ENCODE data around the gene LIAS. TPM values are rescaled to one million over a fixed set of nuclear protein-coding genes. Genes with fewer than 3 reads are reported as not detected.
"Not testable (repeated sequence)": the region's sequence is repeated elsewhere in the genome, so short reads cannot be mapped to it uniquely, and the experiment has no call there.

Gene LIAS
- polyA plus RNA-seq, 4 donors, result 18.3 to 33.6 (median 25.1) TPM

DNA sequence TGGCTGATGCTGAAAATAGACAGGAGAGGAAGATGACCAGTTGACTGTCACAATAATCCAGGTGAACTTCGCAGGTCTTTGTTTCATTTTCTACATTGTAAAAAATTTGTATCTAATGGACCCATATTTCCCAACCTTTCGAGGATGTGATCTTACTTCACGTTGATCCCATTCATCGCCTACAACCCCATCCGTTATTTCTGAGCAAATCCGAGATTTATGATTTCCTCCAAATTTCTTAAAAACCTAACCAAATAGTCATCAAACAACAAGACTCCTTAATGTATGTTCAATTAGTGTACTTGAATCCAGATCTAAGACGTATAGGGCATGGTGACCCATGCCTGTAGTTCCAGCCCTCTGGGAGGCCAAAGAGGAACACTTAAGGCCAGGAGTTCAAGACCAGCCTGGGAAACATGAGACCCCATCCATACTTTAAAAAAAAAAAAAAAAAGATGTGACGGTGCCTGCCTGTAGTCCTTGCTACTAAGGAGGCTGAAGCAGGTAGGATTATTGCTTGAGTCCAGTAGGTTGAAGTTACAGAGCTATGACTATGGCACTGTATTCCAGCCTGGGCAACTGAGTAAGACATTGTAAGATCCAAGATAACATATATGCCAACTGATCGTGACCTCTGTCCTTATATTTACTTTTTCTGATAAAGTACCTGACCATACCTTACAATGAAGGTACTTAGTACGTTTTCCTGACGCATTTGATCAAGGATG, 5.8 kb upstream of the LIAS start:
- DNase-seq (ENCODE audit: low read depth in 4 of 4, low spot score in 3 of 4), result no peak

DNA sequence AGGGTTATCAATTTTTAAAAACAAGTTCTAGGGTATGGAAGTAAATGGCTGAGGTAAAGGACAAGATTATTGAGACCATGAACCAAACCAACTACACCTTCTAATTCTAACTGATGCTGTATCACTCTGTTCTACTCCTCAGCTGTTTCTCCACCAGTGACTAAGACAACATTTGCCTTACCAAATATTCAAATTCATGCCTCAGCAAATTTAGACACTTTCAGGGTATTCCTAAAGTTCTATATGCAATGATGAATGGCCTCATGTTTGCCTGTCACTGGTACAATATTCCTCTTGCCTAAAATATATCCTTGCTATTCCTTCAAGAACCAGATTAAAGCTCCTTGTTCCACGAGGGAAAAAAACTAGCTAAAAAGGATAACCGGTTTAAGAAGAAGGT, 5.1 kb upstream of the LIAS start:
- no peak for DNase-seq (ENCODE audit: low read depth in 4 of 4, low spot score in 3 of 4)

DNA sequence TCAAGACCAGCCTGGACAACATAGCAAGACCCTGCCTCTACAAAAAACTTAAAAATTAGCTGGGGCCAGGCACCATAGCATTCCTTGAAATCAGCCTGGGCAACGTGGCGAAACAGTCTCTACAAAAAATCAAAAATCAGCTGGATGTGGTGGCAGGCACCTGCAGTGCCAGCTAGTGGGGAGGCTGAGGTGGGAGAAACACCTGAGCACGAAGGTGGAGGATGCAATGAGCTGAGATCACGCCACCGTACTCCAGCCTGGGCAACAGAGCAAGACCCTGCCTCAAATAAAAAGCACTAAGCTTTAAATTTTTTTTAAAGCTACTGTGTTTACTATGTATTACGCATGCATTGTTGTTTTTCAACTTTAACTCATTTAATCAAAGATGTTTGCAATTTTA, 3.4 kb upstream of the LIAS start:
- DNase-seq (ENCODE audit: low read depth in 4 of 4, low spot score in 3 of 4), result no peak

DNA sequence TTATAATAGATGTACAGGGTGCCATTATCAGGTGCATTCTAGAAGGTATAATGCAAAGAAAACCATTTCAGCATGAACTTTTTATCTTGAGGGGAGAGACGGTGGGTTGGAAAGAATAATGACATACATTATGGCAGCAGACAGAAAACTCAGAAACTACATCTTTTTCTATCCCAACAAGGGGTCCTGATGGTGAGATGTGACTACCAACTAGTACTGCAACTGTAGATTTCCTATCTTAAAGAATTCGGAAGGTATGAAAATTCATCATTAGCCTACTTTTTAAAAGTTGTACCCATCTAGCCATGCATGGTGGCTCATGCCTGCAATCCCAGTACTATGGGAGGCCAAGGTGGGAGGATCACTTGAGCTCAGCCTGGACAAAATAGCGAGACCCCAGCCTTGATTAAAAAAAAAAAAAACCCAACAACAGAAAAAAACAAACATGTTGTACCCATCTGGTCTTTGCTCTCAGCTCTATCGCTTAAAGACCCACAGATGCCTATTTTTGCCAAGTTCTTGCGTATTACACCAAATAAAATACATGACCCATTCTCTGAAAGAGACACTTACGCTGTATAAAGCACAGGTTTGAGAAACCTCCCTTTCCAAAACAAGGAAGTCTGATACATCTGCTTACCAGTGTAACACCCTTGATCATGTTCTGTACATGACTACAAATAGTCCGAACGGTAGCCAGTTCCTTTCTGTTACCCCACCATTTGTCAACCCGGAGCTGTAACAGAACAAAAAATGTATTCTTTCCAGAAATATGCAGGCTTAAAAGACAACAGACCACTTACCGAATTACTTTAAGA, 1.7 kb upstream of the LIAS start:
- no peak for DNase-seq (ENCODE audit: low read depth in 4 of 4, low spot score in 3 of 4)

DNA sequence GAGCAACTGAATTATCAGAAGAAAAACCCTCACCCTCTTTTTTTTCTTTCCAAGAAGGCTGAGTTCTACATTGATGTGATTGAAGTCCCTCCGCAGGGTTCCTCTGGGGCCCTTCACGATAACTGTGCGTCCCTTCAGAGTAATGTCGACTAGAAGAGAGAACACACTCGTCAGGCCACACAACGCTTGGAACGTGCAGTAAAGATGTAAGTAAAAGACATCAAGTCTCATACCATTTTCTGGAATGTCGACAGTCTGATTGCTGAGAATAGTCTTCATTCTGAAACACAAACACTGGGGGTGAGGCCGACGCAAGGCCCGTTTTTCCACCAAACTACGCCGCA, 723 bp upstream of the LIAS start:
- DNase-seq (ENCODE audit: low read depth in 4 of 4, low spot score in 3 of 4), result not testable (repeated sequence)

DNA sequence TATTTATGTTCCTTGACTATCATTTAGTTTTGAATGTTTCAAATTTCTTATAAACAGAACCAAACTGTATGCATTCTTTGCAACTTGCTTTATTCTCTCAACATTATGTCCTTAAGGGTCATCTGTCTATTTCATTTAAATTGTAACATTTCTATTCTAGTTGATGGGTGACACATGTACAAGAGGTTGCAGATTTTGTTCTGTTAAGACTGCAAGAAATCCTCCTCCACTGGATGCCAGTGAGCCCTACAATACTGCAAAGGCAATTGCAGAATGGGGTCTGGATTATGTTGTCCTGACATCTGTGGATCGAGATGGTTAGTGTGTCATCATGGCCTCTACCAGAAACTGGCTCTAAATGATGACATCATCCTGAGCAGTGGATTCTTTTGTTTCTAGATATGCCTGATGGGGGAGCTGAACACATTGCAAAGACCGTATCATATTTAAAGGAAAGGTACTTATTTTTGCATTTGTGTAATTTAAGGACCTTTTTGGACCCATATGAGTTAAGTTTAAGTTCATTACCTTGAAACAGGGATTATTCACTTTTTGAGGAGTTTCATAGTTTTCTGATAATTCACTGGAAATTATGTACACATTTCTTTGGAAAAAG, 6.1 kb downstream of the LIAS start:
- no peak for DNase-seq (ENCODE audit: low read depth in 4 of 4, low spot score in 3 of 4)

DNA sequence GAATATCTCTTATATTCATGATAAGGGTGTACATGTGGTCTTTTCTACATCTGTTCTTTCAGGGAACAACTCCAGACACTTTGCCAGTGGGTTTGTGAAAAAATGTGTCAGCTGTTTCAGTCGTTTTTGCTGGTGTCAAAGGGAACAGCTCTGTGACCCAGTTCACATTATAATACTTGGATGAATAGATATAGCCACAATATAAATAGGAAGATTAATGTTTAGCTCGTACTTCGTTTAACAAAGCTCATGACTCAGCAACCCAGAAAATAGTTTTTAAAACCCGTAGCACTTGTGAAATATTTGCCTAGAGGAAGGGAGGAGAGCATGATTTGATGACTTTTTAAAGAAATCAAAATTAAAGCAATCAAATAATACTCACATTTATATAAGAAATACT, 7.9 kb downstream of the LIAS start:
- DNase-seq (ENCODE audit: low read depth in 4 of 4, low spot score in 3 of 4), result no peak

DNA sequence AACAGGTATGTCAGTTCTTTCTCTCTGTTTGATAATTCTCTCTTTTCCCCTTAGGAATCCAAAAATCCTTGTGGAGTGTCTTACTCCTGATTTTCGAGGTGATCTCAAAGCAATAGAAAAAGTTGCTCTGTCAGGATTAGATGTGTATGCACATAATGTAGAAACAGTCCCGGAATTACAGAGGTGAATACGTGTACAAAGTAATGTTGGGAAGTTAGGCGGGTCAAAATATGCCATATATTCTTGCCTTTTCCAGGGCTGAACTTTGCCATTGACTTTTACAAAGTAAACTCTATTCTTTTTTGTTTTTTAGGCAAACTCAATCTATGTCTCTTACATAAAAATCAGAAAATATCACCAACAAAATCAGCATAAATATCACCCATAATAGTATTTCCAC, 8.6 kb downstream of the LIAS start:
- no peak for DNase-seq (ENCODE audit: low read depth in 4 of 4, low spot score in 3 of 4)

DNA sequence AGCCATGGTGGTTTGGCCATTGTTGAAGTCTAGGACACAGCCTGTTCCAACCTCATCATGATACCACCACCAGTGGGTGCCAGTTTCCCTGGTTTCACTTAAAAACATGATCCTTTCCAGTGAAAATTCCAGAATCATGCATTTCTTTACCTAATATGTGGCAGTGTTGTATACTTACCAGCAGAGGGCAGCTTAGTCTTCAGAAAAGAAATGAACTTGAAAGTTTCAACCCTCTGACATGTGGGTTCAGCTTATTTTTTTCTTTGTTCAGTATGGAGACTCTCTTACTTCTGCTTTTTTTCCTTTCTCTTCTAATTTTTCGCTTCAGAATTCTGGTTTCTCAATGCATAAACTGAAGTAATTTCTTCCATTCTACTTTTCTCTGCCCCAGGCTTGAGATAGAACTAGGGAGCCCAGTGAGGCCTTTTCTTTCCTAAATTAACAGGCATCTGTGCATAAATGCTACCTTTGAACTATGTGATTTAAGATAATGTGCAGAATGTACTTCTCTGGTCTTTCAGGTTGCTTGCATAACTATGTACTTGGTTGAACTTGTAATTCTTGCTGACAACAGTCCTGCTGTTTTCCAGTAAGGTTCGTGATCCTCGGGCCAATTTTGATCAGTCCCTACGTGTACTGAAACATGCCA, 10.7 kb downstream of the LIAS start:
- peak; percentile 54 to 58 (median 56) for DNase-seq (ENCODE audit: low read depth in 4 of 4, low spot score in 3 of 4)

DNA sequence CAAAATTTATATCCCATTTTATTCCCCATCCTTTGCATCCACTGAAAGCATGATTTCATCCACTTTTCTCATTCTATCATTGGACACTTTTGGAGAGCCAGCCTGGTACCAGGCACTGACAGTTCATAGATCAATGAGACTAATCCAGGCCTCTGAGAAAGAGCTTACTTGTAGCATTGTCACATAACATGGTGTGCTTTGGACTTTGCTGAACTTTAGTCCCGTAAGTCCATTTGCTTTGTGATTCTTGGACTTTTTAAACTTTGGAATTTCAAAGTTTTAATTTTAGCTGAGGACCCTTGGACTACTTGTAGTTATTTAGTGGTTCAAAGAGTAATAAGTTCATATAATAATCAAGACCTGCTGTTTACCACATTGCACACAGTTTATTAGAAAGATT, 11.5 kb downstream of the LIAS start:
- DNase-seq (ENCODE audit: low read depth in 4 of 4, low spot score in 3 of 4), result no peak

DNA sequence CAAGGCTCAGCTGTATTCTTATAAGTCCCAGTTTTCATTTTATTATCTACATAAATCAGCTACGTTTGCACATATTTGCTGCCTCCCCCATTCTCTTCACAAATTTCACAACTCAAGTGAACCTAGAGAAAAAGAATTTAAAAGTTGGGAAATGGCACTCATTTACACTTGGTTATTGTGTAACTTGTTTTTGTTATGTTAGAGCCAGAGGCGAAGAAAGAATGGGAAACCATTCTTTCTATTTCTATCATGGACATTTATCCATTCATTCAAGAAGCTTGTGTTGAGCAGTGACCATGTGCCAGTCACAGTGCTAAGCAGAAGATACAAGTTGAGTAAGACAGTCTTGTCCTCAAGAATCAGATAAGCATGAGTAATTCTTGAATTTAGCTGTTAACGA, 13.5 kb downstream of the LIAS start:
- DNase-seq (ENCODE audit: low read depth in 4 of 4, low spot score in 3 of 4), result no peak

DNA sequence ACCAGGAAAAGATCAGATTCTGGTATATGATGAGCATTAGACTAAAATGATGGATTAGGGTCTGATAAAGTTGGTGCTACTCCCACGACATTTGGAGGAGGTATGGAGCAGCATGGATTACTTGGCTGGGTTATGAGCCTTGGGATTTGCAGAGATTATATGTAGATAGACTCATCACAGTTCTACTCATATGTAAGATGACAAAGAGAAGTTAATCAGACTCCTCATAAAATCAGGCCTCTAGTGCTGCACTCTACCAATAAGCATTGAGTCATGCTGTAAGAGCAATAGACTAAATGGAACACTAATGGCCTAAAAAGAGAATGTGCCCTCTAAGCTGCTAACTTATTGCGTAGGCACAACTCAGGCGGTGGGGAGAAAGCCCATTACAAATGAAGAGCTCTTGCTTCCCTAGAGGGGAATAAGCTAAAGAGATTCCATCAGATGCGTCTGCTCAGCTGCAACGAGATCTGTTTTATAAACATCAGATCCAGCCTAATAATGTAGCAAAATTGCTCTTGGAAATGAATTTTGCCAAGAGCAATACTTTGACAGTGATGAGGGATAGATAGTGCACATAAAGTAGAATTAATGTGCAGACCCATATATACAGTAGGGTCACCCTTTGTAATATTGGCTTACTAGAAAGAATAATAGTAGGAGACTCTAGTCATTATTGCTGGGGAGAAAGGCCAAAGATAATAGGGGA, 17.5 kb downstream of the LIAS start:
- no peak for DNase-seq (ENCODE audit: low read depth in 4 of 4, low spot score in 3 of 4)

DNA sequence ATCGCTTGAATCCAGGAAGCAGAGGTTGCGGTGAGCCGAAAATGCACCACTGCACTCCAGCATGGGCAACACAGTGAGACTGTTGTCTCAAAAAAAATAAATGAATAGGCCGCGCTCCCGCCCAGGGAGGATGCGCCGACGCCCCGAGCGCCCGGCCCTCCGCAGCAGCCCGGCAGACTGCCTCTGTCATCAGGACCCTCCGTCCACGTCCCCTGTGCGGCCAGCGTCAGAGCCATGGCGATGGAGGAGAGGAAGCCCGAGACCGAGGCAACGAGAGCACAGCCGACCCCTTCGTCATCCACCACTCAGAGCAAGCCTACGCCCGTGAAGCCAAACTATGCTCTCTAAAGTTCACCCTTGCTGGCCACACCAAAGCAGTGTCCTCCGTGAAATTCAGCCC, 21.4 kb downstream of the LIAS start:
- no peak for DNase-seq (ENCODE audit: low read depth in 4 of 4, low spot score in 3 of 4)

DNA sequence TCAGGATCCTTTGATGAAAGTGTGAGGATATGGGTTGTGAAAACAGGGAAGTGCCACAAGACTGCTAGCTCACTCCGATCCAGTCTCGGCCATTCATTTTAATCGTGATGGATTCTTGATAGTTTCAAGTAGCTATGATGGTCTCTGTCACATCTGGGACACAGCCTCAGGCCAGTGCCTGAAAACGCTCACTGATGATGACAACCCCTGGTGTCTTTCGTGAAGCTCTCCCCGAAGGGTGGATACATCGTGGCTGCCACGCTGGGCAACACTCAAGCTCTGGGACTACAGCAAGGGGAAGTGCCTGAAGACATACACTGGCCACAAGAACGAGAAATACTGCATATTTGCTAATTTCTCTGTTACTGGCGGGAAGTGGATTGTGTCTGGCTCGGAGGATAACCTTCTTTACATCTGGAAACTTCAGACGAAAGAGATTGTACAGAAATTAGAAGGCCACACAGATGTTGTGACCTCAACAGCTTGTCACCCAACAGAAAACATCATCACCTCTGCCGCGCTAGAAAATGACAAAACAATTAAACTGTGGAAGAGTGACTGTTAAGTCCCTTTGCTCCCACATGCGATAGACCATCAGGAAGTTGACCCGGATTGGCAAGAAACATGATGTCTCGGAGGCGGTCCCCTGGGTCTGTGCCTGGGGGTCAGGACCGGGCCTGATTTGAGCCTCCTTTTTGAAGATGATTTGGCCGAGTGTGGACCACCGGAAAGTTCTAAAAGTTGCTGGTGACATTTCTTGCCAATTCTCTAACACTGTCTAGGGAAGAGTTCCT, 22.2 kb downstream of the LIAS start:
- no peak for DNase-seq (ENCODE audit: low read depth in 4 of 4, low spot score in 3 of 4)

DNA sequence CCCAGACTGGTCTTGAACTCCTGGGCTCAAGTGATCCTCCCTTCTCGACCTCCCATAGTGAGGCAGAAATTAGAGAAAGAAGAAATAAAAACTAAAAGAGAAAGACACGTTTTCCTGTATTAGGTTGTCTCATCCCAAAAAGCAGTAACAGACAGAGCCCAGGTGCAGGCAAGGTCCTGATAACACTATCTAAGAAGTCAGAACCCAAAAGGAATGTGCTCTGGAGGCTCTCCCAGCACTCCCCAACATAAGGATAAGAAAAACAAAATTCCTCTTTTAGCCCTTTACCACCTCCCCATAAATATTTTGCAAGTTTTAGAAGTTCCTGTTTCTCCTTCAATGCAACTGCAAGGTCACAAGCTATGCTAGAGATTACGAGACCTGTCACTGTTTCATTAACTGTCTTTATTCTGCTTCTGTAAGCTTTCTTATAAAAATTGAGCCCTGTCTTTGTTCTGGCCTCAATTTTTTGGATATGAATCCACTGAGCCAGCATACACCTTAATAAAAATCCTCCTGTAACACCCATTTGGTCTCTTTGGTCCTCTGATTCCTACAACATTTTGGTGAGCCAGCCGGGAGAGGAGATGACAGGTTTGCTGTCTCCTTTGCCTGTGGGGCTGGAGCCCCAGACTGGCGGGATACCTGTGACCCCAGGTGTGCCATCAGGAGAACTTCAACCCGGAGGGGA, 25.9 kb downstream of the LIAS start:
- DNase-seq (ENCODE audit: low read depth in 4 of 4, low spot score in 3 of 4), result no peak

DNA sequence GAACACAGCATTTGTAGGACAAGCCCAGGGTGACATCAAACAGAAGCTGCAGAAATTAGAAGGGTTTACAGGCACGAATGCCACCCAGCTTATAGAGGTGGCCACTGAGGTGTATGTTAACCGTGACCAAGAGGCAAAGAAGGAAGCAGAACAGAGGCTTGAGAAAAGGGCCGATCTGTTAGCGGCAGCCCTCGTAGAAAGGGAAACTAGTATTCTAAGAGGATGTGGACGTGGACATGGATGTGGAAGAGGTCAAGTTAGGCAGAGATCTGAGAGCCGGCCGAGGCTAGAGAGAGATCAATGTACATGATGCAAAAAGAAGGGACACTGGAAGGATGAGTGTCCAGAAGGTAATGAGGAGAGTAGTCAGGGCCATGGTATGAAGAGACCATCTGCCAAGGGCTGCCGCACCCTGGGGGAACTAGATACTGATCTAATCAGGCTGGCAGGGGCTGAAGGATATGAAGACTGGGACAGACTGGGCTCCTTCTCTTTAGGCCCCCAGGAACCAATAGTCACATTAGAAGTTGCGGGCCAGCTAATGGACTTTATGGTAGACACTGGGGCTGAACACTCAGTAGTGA, 27.5 kb downstream of the LIAS start:
- no peak for DNase-seq (ENCODE audit: low read depth in 4 of 4, low spot score in 3 of 4)

DNA sequence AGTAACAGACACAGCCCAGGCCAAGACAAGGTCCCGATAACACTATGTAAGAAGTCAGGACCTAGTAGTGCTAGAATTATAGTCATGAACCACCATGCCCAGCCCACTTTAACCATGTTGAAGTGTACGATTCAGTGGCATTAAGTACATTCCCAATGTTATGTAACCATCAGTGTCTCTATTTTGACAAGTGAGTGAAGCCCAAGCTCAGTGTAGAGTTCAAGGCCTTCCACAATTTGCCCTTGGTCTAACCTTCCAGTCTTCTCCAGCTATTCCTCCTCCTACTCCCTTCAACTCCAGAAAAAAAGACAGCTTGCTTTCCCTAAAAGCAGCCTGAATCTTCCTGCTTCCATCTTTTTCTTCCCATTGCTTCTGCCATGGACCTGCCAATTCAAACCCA, 31.5 kb downstream of the LIAS start:
- no peak for DNase-seq (ENCODE audit: low read depth in 4 of 4, low spot score in 3 of 4)

DNA sequence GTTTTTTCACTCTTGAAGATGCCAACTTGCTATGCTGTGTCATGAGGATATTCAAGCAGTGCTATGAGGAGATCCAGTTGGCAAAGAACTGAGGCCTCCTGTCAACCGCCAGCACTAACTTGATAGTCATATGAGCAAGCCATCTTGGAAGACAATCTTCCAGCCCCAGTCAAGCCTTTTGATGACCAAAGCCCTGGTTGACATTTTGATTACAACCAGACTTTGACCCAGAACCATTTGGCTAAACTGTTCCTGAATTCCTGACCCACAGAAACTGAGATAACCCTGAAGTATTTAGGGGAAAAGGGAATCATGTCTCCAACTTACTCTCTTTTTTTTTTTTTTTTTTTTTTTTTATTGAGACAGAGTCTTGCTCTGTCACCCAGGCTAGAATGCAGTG, 35.5 kb downstream of the LIAS start:
- DNase-seq (ENCODE audit: low read depth in 4 of 4, low spot score in 3 of 4), result no peak

Data from left renal pelvis (tissue), 4 donors.